ENCODE results near the gene CCDC137. TPM values are rescaled to one million over a fixed set of nuclear protein-coding genes. Genes with fewer than 3 reads are reported as not detected.

Gene CCDC137
- total RNA-seq, 2 experiments from 2014 or later = 37.4 to 42.3 TPM

GRCh38 chr17:81644496-81644895 is 22.0 kb upstream of the CCDC137 start:
- no peaks in the 10 kb centered on the region for H3K4me1 Mint-ChIP-seq
- no peak for ATAC-seq
- CTCF ChIA-PET = no interaction called here
- H3K9me3 Mint-ChIP-seq (ENCODE audit: low read depth) = no peaks in the 10 kb centered on the region
- peaks cover 16% of the 10 kb centered on the region for H3K27me3 Mint-ChIP-seq
- no peak for DNase-seq
- H3K36me3 Mint-ChIP-seq = no peaks in the 10 kb centered on the region
- no peak overlapping the region for H3K4me3 Mint-ChIP-seq
- no peak overlapping the region for H3K27ac Mint-ChIP-seq

DNA sequence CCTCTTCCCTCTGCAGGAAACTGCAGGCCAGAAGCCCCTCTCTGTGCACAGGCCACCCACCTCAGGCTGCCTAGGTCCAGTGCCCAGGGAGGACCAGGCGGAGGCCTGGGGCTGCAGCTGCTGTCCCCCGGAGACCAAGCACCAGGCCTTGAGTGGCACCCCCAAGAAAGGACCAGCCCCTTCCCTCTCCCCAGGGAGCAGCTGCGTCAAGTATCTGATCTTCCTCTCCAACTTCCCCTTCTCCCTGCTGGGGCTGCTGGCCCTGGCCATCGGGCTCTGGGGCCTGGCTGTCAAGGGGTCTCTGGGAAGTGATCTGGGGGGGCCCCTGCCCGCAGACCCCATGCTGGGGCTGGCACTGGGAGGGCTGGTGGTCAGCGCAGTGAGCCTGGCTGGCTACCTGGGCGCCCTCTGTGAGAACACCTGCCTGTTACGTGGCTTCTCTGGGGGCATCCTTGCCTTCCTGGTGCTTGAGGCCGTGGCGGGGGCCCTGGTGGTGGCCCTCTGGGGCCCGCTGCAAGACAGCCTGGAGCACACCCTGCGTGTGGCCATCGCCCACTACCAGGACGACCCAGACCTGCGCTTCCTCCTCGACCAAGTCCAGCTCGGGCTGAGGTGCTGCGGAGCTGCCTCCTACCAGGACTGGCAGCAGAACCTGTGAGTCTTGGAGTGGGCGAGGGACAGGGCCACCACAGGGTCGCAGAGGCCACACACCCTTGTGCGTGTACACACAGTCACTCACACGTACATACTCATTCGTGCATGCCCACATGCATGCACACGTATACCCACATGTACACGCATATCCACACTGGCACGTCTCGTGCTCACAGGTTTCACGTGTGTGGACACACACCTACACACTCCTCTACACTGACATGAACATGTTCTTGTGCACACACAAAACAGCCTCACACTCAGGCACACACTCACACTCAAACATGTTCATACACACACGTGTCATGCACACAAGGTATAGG is 21.3 kb upstream of the CCDC137 start:
- DNase-seq (no peak), ATAC-seq (no peak)
- Mint-ChIP-seq H3K36me3 (no peaks in the 10 kb centered on the region), H3K4me1 (no peaks in the 10 kb centered on the region), H3K27me3 (peaks cover 18% of the 10 kb centered on the region), H3K27ac (no peak overlapping the region), H3K4me3 (no peak overlapping the region), H3K9me3 (ENCODE audit: low read depth) (no peaks in the 10 kb centered on the region)
- CTCF ChIA-PET = no interaction called here

DNA sequence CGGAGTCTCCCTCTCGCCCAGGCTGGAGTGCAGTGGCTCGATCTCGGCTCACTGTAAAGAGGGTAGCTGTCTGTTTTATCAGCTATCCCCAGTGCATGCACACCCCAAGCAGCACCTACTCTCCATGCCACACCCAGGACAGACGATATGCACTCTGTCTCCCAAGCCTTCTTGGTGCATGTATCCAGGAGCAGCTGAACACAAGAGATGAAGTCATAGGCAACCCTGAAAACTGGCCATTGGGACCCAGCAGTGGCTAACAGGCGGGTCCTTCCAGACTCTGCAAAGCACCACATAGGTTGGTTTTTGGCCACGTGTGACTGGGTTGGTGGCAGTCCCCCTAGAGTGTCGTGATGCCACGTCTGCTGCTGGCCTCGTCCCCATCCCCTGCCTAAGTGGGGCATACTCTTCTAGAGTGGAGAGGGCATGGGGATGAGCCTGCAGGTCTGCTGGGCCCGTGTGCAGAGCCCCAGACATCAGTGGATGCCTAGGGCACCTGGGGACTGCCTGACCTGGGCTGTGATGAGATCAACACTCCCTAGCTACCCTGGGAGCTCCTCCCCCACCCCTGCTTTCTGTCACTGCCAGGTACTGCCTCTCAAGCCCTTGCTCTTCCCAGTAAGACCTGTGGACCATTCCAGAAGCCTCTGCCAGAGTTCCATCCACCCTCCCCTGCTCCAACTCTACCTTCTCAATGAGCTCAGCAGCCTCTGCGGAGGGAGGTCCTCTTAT is 19.5 kb upstream of the CCDC137 start:
- CTCF ChIA-PET = no interaction called here
- H3K27me3 Mint-ChIP-seq = peaks cover 18% of the 10 kb centered on the region

DNA sequence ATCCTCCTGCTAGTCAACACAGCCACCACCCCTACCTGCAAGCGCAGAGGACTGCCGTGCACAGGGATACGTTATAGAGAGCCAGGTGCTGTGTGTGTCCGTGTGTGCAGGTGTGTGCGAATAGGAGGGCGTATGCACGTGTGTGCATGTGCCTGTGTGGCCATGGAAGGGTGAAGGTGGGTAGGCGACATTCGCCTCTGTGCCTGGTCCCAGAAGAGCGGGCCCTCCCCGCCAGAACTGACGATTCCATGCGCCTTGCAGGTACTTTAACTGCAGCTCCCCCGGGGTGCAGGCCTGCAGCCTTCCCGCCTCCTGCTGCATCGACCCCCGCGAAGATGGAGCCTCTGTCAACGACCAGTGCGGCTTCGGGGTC is 18.9 kb upstream of the CCDC137 start:
- ATAC-seq (no peak), DNase-seq (no peak)
- no peak overlapping the region for H3K27ac Mint-ChIP-seq
- H3K36me3 Mint-ChIP-seq = no peaks in the 10 kb centered on the region
- H3K4me1 Mint-ChIP-seq = peaks cover 1% of the 10 kb centered on the region
- H3K4me3 Mint-ChIP-seq = no peak overlapping the region
- CTCF ChIA-PET = no interaction called here
- no peaks in the 10 kb centered on the region for H3K9me3 Mint-ChIP-seq (ENCODE audit: low read depth)
- H3K27me3 Mint-ChIP-seq = peaks cover 18% of the 10 kb centered on the region

More for the DNA sequence above, 19.5 kb upstream of the CCDC137 start:
- Mint-ChIP-seq H3K36me3 (no peaks in the 10 kb centered on the region), H3K4me1 (peaks cover 1% of the 10 kb centered on the region), H3K9me3 (ENCODE audit: low read depth) (no peaks in the 10 kb centered on the region), H3K27ac (no peak overlapping the region), H3K4me3 (no peak overlapping the region)
- DNase-seq (no peak), ATAC-seq (no peak)

- Mint-ChIP-seq H3K27ac (no peak overlapping the region), H3K4me1 (peaks cover 6% of the 10 kb centered on the region), H3K9me3 (ENCODE audit: low read depth) (no peaks in the 10 kb centered on the region), H3K4me3 (no peak overlapping the region), H3K36me3 (no peaks in the 10 kb centered on the region), H3K27me3 (peaks cover 18% of the 10 kb centered on the region)
- ATAC-seq (no peak), DNase-seq (no peak)
- CTCF ChIA-PET = no interaction called here
Observed at GRCh38 chr17:81648013-81648706, 18.4 kb upstream of the CCDC137 start.

GRCh38 chr17:81648707-81649085 is 17.8 kb upstream of the CCDC137 start:
- Mint-ChIP-seq H3K27ac (no peak overlapping the region), H3K9me3 (ENCODE audit: low read depth) (no peaks in the 10 kb centered on the region)

DNA sequence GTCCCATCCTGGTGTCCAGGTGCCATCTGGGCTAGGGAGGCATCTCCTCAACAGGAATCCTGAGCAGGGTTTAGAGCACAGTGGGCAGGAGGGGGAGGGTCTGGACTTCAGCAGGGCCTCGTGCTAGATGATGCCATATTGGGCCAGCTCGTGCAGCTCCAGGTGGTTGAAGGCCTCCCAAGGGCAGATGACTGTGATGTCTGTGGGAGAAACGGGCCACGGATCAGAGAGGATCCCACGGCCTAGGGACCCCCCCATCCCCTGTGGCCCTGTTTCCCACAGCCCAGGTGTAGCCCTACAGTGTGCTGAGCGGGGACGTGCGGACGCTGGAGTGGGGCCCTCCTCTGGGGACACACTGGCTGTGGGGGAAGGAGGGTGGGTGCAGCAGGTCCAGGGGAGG is 15.6 kb upstream of the CCDC137 start:
- Mint-ChIP-seq H3K36me3 (no peaks in the 10 kb centered on the region), H3K27me3 (peaks cover 18% of the 10 kb centered on the region), H3K9me3 (ENCODE audit: low read depth) (no peaks in the 10 kb centered on the region), H3K27ac (no peak overlapping the region), H3K4me3 (no peak overlapping the region), H3K4me1 (peaks cover 17% of the 10 kb centered on the region)
- ATAC-seq (no peak), DNase-seq (no peak)
- CTCF ChIA-PET = no interaction called here

More at GRCh38 chr17:81648707-81649085, 17.8 kb upstream of the CCDC137 start:
- DNase-seq = no peak
- ATAC-seq = no peak
- Mint-ChIP-seq H3K4me3 (no peak overlapping the region), H3K4me1 (peaks cover 12% of the 10 kb centered on the region), H3K36me3 (no peaks in the 10 kb centered on the region), H3K27me3 (peaks cover 18% of the 10 kb centered on the region)
- CTCF ChIA-PET = no interaction called here

GRCh38 chr17:81651692-81652091 is 14.8 kb upstream of the CCDC137 start:
- Mint-ChIP-seq H3K9me3 (ENCODE audit: low read depth) (no peaks in the 10 kb centered on the region), H3K27me3 (peaks cover 18% of the 10 kb centered on the region), H3K4me1 (peaks cover 17% of the 10 kb centered on the region), H3K27ac (no peak overlapping the region), H3K36me3 (no peaks in the 10 kb centered on the region), H3K4me3 (no peak overlapping the region)
- DNase-seq (no peak), ATAC-seq (no peak)
- CTCF ChIA-PET = no interaction called here

- DNase-seq (peak; percentile 64), ATAC-seq (peak; percentile 70)
- H3K36me3 Mint-ChIP-seq = no peaks in the 10 kb centered on the region
- H3K27ac Mint-ChIP-seq = peak overlapping the region; percentile 77
- H3K27me3 Mint-ChIP-seq = peaks cover 9% of the 10 kb centered on the region
- H3K9me3 Mint-ChIP-seq (ENCODE audit: low read depth) = no peaks in the 10 kb centered on the region
- CTCF ChIA-PET = interaction anchor here (0.7 to 1.4 kb wide), 3 partner anchors 10 to 14 kb away, joined by 3 to 5 read pairs (median 3); no protein-coding TSS in a partner anchor
- peaks cover 25% of the 10 kb centered on the region for H3K4me1 Mint-ChIP-seq
- H3K4me3 Mint-ChIP-seq = peak overlapping the region; percentile 73
Observed at GRCh38 chr17:81652906-81653771, 13.4 kb upstream of the CCDC137 start.

DNA sequence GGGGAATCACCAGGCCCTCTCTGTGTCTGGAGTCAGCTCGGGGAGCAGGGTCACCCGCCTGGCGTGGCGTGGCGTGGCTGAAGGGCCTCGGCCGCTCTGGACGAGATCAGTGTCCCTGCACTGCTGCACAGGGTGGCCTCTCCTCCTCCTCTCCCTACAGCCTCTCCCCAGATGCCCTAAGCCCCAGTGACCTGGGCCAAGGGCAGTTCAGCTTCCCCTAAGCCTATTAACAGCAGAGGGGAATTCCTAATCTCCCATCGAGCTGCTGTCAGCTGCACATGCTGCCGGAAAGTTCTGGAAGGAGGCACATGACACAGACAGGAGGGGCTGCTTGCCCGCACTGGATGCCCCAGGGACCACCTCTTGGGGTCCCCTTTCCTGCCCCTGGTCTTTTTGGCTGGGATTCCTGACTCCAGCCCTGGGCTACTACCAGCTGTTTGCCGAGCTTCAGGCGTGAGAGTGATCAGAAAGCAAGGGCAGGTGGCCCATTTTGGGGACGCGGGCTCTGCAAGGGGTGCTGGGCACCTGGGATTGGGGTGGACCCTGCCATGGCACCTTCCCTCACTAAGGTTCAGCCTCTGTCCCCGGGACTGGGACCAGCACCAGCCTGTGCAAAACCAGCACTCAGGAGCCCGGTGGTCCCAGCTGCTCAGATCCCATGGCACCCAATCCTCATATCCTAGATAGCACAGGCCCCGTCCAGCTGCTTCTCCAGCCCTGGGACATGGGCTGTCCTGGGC is 11.0 kb upstream of the CCDC137 start:
- no peaks in the 10 kb centered on the region for H3K27me3 Mint-ChIP-seq
- ATAC-seq (no peak), DNase-seq (no peak)
- H3K36me3 Mint-ChIP-seq = no peaks in the 10 kb centered on the region
- CTCF ChIA-PET = no interaction called here
- peaks cover 25% of the 10 kb centered on the region for H3K4me1 Mint-ChIP-seq
- H3K9me3 Mint-ChIP-seq (ENCODE audit: low read depth) = no peaks in the 10 kb centered on the region
- no peak overlapping the region for H3K4me3 Mint-ChIP-seq
- no peak overlapping the region for H3K27ac Mint-ChIP-seq

DNA sequence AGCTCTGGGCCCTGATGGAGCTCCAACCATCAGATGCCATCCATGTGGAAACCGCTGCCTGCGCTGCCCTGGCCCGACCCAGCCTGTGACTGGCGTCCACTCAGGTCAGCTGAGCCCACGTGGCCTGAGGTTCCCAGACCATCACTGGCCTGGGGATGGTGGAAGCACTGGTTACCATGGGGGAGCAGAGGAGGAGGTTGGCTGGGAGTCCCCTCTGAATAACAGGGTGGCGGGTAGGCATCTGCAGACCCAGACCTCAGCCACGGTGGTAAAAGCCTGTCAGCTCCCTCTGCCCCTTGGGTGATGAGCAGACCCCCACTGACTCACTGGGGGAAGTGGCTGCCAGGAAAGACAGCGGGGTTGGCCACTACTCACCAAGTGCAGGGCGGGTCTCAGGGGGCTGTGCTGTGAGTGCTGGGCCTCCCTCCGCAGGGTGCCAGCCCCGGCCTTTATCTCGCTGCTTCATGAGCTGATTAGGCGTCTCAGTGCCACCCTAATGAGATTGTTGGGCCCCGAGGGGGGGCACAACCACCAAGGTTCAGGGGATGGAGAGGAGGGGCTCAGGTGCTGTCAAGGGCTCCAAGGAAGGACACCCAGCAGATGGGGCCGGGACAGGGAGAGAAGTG is 10.3 kb upstream of the CCDC137 start, which contains the start of gene PDE6G:
Gene PDE6G, minus strand, starts transcription at position 425 of the 626 bp plus-strand sequence. CDS start 3,237 bp downstream, outside the sequence.
- Mint-ChIP-seq H3K27me3 (no peaks in the 10 kb centered on the region), H3K4me1 (peaks cover 25% of the 10 kb centered on the region), H3K4me3 (no peak within 1 kb of the TSS), H3K9me3 (ENCODE audit: low read depth) (no peaks in the 10 kb centered on the region), H3K36me3 (no peaks in the 10 kb centered on the region), H3K27ac (no peak within 1 kb of the TSS)
- DNase-seq (no peak), ATAC-seq (no peak)
- CTCF ChIA-PET = no interaction called here

DNA sequence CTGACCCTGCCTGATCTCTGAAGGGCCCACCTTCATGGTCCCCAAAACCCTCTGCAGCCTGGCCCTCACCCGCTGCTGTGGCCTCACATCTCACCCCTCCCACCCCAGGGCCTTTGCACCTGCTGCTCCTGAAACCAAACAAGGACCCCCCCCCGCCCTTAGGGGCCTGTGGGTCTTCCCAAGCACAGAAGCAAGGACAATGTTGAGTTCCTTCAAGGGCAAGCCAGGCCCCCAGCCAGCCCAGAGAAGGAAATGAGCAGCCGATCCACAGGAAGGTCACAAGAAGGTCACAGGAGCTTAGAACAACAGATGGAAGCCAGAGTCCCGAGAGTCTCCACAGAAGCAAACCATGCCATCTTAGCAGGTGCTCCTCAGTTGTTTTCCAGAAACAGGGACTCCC is 9.7 kb upstream of the CCDC137 start:
- Mint-ChIP-seq H3K27me3 (no peaks in the 10 kb centered on the region), H3K27ac (no peak overlapping the region), H3K4me1 (peaks cover 24% of the 10 kb centered on the region), H3K9me3 (ENCODE audit: low read depth) (no peaks in the 10 kb centered on the region), H3K4me3 (no peak overlapping the region), H3K36me3 (no peaks in the 10 kb centered on the region)
- DNase-seq (no peak), ATAC-seq (no peak)
- CTCF ChIA-PET = no interaction called here
